ENCODE results near the gene CCDC106.

The CCDC106 gene

GRCh38 chr19:55700813-55701212, 52.8 kb downstream of the CCDC106 start:
- no peak for DNase-seq

GRCh38 chr19:55702131-55702627, 54.2 kb downstream of the CCDC106 start:
- DNase-seq = no peak
